Neural cell (in vitro differentiated cells): ENCODE data around the gene CCNY.

Source experiments
- EZH2 ChIP-seq: fragments of 200-600, 300-800 bp; shearing (Covaris generic), sonication (generic); IDR thresholded peaks from 2 replicates; pipeline ENCODE4 v1.6.1; 2014; ENCODE audit warnings: antibody characterized with exemption, low read length, borderline replicate concordance, mild to moderate bottlenecking; ENCODE audit not compliant: insufficient read depth, poor library complexity, severe bottlenecking
- MXI1 ChIP-seq: fragments of 450-650 bp; conservative IDR thresholded peaks from 2 replicates; pipeline ENCODE4 v1.6.1; 2014; ENCODE audit warnings: antibody characterized with exemption, mild to moderate bottlenecking; ENCODE audit not compliant: poor library complexity, severe bottlenecking
- RAD21 ChIP-seq: fragments of 450-650 bp; conservative IDR thresholded peaks from 2 replicates; pipeline ENCODE4 v1.6.1; 2014; ENCODE audit warnings: antibody characterized with exemption, mild to moderate bottlenecking, moderate library complexity
- SMC3 ChIP-seq: fragments of 450-650 bp; conservative IDR thresholded peaks from 2 replicates; pipeline ENCODE4 v1.6.1; 2014; ENCODE audit warnings: antibody characterized with exemption, mild to moderate bottlenecking, moderate library complexity; ENCODE audit not compliant: poor library complexity
- TF ChIP-seq, protein P1 (sequence below): fragments of 450-650 bp; IDR thresholded peaks from 2 replicates; pipeline ENCODE4 v1.5.1; 2014; ENCODE audit warnings: antibody characterized with exemption, mild to moderate bottlenecking, moderate library complexity; ENCODE audit not compliant: poor library complexity, severe bottlenecking

DNA sequence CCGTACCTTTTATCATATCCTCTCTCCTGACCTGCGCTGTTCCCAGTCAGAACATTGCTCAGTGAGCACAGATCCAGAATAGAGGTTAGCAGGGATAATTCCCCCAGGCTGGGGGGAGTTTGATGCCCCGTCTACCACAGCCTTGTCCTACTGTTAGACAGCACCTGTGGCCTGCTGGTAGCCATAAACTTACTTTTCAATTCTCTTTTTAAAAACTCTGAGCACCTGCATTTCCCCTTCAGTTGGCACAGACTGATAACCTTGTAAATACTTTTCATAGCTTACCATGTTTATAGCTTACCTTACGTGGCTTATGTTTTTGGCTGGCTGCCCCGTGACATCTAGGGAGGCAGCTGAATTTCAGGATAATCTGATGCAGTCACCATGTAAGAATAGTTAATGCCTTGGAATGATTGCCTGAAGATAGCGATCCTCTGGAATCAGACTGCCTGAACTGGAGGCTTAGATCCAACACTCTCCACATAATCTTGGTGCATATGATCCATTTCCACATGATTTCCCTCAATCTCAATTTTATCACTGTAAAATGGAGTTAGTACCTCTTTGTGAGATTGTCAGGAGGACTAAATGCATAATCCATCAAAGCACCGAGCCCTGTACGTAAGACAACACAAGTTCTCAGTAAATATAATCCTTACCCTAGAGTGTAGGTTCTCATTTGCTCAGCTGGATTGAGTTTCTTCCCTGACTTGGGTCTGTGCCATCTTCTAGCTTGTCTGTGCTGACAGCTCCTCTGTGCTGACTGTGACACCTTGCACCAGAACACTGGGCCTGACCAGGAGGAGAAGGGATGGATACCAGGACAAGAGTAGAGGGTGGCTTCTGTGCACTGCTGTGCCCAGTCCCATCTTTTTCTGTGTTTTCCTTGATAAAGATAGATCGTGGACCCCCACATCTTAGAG is 157.1 kb downstream of the CCNY start:
- TF ChIP-seq, protein P1, sequence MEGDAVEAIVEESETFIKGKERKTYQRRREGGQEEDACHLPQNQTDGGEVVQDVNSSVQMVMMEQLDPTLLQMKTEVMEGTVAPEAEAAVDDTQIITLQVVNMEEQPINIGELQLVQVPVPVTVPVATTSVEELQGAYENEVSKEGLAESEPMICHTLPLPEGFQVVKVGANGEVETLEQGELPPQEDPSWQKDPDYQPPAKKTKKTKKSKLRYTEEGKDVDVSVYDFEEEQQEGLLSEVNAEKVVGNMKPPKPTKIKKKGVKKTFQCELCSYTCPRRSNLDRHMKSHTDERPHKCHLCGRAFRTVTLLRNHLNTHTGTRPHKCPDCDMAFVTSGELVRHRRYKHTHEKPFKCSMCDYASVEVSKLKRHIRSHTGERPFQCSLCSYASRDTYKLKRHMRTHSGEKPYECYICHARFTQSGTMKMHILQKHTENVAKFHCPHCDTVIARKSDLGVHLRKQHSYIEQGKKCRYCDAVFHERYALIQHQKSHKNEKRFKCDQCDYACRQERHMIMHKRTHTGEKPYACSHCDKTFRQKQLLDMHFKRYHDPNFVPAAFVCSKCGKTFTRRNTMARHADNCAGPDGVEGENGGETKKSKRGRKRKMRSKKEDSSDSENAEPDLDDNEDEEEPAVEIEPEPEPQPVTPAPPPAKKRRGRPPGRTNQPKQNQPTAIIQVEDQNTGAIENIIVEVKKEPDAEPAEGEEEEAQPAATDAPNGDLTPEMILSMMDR = no peak
- TF ChIP-seq RAD21 = no peak
- TF ChIP-seq MXI1 = no peak
- TF ChIP-seq EZH2 = no peak
- TF ChIP-seq SMC3 = no peak
